NCI-H1105 (cell line): ENCODE data around the gene SORL1.

ENCODE experiments used
- DNase-seq: peaks from one replicate; lab custom pipeline; 2025; lab: John Stamatoyannopoulos, UW

SORL1 gene

DNA sequence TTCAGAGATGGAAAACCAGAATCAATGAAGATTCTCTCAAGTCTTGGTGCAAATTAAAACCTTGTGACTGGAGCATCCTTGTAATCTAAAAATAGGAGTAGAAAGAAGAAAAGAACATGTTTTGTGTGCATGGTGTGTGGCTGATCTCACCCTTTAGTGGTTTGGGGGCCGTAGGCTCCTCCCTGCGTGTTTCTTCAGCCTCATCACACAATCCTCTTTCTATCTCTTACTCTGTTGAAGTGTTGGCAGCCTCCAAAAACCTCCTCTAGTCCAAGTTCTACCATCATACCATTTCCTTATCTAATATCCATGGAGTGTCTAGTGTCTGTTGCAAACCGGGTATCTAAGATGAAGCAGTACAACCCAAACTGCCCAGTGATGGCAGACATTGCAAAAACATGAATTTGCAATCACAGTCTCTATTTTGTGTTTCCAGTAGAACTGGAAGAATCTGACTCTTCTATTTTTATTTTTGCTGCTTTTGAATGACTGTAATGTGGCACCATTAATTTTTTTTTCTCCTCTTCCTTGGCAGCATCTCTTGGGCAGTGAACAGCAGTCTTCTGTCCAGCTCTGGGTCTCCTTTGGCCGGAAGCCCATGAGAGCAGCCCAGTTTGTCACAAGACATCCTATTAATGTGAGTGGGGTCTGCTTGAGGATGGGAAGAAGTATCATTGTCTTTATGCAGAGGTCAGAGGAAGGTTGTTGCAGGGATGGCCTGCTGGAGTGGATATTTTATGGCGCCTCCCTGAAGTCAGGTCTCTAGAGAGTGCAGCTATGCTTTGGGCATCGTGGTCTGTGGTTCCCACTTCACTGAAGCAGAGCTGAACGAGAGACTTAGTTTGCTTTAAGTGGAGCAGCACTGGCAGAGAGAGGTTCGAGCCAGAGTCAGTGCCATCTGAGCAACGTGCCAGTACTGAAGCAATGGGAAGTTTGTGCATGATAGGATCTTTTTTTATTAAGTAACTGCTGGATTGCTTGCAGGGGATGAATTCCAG lies 60.7 kb downstream of the SORL1 start:
- no peak for DNase-seq

DNA sequence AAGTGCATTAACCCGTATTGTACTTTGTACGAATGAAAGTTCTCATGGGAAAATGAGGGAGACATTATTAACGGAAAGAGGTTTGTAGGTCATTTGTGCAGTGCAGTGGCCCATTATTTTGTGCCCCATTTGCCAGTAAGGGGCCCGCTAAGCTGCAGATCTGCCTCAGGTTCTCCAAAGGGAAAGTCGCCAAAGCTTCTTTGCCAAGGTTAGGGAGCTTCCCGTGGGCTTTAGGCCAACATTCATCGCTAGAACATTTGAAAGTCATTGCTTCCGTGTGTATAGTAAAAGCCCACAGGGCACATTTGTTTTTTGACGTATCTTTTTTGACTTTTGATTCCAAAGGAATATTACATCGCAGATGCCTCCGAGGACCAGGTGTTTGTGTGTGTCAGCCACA lies 61.7 kb downstream of the SORL1 start:
- no peak for DNase-seq

DNA sequence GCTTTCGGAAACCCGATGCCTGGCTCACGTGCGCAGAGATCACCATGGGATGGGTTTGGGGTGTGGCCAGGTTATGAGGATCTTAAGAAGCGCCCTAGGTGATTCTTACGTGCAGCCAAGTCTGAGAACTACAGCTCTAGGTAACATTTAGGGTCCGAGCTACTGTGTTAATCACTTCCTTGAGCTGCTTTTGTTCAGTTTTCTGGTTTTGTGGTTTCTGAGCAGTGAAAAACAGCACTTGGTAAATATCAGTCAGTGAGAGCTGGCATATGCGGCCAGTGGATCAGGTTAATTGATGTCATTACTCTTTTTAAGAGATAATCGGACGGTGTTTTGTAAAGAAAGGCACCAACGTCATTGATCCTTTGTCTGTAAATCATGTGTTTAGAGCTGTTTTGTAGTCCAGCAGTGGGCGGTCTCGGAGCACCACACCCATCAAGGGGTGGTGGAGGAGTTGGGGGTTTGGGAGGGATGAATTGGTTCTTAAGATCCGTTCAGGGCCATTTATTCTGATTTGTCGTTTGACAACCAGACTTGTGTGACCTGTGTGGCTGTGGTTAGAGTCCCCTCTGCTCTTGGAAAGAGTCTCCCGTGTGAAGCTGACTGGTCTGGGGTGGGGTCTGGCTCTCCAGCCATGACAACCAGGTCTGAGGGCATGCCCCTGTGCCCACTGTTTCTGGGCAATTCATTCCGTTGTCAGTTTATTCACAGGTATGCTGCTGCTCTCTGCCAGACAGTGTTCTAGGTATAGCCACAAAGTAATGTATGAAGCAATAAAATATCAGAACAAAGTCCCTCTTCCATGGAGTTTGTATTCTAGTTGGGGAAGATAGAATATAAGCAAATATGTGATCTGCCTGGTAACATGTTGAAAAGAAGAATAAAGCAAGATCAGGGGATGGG lies 62.6 kb downstream of the SORL1 start:
- no peak for DNase-seq

DNA sequence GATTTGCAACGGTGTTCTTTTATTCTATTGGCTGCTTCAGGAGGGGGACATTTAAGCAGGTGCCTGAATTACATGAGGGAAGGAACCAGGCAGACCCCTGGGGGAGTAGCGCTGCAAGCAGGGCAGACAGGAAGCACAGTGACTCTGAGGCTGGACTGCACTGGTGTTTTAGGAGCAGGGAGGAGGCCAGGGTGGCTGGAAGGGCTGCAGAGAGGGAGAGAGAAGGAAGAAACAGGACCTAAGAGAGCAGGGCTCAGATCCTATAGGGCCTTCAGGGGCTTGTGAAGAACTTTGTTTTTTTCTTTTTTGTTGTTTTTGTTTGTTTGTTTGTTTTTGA lies 63.2 kb downstream of the SORL1 start:
- no peak for DNase-seq

DNA sequence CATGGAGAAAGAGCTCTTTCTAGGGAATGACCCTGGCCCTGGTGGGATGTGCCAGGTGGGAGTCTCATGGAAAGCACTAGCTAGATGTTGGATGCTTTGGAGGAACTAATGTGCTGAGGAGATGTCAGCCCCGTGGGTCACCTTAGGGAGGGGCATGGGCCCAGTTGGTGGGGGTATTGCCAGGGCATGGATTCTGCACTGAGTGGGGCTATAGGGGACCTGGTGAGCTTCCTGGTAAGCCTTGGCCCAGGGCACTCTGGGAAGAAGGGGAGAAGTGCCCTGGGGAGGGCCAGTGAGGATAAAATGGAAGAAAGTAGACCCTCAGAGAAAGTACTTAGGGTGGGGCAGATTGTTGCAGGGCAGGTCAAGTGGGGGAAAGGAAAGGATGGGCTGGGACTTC lies 65.9 kb downstream of the SORL1 start:
- DNase-seq, result no peak

DNA sequence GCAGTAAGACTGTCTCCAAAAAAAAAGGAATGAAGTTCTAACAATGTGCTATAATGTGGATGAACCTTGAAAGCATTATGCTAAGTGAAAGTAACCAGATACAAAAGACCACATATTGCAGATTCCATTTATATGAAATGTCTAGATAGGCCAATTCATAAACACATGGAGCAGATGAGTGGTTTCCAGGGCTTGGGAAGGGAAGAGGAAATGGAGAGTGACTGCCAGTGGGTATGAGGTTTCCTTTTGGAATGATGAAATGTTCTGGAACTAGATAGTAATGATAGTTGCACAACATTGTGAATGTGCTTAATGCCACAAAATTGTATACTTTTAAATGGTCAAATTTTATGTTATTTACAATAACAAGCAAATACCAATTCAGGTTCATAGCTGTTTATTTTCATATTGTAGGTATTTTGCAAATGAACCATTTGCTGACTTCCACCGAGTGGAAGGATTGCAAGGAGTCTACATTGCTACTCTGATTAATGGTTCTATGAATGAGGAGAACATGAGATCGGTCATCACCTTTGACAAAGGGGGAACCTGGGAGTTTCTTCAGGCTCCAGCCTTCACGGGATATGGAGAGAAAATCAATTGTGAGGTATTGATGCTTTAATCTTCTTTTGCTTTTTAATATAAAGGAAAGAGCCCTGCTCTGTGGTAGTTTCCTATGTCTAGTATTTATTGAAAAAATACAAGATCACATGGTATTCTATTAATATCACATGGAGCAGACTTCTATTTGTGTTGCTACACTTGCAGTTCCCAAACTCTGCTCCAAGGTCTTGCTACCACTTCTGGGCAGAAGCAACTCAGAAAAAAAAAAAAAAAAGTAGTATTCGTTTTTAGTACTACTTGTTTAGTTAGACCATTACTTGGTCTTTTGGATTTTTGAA lies 68.4 kb downstream of the SORL1 start:
- no peak for DNase-seq

DNA sequence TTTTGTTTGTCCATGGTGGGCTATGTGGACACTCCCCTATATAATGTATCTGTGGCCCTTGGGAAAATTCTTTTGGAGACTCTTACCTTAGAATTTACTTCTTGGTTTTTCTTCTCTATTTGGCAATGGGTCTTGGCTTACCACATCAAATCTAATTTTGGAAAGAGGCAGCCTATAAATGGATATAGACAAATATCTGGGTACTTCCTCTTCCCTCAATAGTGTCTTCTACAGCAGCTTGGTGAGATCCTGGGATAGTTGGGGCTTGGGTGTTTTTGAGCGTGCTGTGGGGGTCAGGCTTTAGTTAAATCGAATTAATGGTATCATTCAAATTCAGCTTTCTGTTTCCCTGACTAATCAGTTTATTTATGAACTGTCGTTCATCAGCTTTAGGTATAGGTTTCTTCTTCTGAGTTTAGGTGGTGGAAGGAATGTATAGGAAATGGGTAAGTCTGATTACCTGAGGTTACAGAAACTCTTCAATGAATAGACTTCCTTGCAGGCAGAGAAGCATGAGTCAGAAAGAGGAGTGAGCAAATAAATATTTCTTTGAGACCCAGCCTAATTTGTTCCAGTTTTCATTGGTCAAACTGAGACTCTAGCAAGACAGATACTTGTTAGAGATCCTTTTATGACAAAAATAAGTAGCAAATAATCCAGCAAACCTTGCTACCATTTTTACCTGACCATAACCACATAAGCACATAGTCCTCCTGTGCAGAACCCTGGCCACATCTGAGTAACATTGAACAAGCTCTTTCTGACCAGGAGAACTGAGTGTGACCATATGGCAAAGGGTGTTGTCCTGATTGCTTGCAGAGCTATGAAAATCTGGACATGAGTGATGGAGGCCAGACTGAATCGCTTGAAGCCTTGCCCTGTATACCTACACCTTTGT lies 69.3 kb downstream of the SORL1 start:
- no peak for DNase-seq

DNA sequence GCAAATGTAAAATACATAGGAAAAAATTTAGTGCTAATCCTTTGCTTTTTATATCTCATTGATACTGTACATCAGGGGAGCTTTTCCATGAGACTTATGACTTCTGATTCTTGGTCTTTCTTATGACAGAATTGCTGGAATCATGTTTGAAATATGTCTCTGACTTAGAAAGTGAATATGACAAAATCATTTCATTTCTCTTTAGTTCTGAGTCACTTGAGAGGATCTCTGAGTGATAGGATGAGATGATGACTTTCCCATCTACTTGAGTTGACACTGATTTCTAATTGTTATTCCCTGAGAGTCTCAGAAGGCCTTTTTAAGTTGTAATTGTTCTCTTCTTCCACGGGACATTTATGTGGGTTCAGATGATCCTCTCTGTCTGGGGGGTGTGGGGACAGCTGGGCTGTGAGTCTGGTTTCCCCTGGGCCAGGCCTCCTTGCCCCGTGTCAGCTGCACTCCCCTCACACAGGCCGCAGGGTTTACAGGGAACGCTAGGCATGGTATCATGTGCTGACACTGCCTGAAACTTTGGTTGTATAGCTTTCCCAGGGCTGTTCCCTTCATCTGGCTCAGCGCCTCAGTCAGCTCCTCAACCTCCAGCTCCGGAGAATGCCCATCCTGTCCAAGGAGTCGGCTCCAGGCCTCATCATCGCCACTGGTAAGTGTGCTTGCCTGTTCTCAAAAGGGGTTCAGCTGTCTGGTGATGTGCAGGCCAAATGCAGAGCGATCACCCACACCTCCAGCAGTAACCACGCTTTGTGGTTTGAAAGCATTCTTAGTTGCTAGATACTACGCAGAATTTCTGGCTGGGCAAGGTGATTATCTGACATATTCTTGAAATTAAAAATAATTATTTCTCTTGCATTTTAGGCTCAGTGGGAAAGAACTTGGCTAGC lies 70.2 kb downstream of the SORL1 start:
- no peak for DNase-seq

DNA sequence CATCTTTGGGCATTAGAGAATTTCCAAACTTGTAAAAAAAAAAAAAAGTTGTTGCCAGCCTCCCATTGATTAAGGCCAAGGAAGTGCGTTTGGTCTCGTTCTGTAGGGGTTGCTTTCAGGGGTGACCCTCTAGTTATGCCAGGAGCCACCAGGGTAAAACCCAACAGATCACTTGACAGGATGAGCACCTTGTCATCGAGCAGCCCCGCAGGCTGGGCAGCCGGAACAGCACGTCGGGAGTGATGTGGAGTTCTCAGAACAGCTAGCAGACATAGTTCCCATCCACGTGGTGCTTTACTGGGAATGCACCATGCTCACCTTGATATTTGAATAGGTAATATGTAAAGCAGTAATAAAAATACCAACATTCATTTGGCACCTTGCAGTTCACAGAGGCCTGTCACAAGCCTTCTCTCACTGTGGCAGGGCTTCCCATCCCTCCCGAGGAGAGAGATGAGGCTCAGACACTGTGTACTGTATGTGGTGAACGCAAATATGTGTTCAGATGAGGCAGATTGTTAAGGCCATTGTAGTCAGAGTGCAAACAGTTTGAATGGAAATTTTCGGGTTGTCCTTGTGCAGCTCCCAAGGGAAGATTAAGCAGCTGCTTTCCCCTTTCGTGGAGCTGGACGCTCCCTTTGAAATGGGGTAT lies 71.6 kb downstream of the SORL1 start:
- no peak for DNase-seq

DNA sequence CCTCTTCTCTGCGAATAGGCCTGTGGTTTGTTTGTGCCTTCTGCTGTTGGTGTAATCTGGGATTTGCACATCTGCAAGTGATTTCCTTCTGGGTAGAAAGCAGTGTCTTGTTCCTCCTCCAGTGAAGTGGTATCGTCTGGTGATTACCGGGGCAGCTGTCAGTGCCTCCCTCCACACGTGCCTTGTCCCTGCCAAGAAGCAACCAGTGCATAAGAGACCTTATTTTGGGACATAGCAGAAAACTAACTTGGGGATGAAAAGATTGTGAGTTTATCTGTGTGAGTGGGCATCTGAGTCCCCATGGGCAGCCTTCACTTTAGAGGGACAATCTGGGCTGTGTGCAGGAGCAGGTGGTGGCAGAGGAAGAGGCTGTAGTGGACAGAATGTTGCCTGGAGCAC lies 72.1 kb downstream of the SORL1 start:
- no peak for DNase-seq

DNA sequence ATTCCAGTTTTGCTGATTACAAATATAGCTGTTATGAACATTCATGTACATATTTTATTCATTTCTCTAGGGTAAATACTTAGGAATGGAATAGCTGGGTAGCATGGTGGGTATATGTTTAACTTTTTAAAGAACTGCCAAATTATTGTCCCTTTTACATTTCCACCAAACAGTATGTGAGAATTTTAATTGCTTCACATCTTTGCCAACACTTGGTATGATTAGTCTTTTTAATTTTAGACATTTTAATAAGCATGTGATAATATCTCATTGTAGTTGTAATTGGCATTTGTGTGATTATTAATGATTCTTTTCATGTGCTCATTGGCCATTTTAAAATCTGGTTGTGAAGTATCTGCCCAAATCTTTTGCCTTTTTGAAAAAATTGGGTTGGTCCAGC lies 73.3 kb downstream of the SORL1 start:
- DNase-seq, result no peak

DNA sequence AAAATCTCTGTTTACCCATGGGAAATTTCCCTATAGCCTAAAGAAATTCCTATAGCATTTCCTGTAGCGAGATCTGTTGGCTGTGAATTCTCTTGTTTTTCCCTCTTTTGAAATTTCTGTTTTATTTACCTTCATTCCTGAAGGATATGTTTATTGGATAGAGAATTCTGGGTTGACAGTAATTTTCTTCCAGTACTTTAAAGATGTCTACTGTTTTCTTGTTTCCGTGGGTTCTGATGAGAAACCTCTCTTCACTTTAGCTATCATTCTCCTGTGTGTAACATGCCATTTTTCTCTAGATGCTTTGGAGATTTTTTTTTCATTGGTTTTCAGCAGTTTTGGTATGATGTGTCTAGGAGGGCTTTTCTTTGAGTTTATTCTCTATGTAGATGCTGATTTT lies 78.1 kb downstream of the SORL1 start:
- no peak for DNase-seq

DNA sequence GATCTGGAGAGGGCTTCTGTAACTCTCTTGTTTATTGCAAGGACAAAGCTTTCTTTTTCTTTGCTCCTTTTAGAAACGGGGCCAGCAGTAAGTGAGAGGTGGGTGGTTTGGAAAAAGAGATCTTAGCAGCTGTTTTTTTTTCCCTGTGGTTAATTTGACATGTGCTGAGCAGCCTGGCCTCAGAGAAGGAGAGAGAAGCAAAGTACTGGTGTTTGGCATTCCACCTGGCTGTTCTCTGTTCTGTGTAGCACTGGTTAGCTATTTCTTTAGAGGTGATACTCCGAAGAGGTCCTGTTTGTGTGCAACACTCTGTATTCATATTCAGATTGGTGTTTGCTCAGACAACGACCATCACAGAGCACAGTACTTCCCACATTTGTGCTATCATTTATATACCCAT lies 81.5 kb downstream of the SORL1 start:
- DNase-seq, result no peak

DNA sequence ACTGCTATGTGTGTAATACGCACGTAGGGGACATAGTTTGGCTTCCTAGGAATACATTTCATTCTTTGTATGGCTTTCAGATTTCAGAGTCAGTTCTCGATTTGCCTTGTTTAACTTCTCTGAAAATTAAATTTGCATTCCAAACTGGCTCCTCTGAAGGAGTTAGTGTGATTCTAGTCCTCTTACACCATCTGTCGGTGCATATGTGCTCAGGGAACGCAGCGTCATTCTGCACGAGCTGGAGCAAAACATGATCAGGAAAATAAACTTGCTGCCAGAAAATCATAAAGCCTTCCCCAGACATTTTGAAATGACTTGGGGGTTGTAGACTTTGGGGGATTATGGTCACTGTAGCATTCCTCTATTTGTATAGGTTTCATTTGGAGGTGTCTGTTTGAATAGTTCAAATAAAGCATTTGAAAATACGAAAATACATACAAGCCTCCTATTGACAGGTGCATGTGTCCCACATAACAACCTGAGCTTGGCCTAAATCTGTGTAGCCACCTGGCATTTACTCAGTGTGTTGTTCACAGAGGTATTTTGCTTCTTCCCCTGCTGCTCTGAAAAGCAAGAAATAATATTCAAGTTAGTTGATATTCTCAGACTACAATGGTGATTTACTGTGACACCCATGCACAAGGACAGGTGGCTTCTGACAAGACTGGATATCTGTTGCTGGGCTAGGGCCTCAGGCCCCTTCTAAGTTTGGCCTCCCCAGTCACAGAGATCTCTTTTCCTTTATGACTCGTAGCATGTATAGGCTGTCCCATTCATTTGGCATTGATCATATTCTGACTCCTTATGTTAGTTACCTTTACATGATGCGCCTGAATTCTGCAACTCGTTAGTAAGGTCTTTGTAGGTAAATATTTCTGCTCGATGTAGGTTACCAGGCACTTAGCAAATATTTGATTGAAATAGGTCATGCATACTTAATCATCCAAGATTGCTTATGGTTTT lies 82.3 kb downstream of the SORL1 start:
- no peak for DNase-seq

DNA sequence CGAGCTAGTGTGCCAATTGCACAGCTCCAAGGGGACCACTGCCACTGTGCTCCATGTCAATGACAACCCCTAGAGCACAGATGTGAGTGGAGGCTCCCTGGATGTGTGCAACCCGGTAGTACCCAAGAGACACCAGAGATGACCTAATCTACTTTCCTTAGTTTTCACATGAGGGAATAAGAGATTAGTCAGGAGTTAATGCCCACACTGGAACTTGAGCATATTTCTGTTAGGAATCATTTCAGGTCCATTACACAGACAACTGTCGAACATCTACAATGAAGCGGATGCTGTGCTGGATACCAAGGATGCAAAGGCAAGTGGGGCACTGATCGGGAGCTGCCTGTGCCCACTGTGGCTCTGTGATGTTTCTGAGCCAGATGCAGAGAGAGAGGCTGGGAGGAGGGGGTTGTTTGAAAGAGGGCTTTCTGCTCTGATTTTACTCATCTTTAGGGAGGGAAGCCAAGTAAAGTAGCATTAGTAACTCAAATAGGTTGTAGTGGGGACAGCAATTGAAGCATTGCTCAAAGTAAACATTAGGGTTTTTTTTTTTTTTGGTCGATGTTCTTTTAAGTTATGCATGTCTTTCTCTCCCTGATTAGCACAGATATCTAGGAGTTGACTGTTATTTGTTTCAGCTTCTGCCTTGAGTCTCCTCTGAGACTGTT lies 83.1 kb downstream of the SORL1 start:
- DNase-seq, result no peak

DNA sequence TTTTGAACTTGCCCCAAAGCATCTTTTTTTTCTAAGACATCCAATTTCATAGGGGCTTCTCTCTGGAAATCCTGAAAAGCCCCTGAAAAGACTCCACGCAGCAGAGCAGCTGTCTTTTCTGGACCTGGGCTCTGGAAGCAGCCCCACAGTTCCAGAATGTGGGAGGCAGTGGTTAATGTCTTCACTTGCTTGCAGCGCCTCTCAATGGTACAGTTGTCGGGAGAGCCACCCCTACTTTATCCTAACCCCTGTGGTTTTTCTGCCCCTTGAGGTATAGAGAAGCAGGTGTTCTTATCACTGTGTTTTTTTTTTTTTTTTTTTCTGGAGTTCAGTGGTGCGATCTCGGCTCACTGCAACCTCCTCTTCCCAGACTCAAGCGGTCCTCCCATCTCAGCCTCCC lies 84.0 kb downstream of the SORL1 start:
- no peak for DNase-seq

DNA sequence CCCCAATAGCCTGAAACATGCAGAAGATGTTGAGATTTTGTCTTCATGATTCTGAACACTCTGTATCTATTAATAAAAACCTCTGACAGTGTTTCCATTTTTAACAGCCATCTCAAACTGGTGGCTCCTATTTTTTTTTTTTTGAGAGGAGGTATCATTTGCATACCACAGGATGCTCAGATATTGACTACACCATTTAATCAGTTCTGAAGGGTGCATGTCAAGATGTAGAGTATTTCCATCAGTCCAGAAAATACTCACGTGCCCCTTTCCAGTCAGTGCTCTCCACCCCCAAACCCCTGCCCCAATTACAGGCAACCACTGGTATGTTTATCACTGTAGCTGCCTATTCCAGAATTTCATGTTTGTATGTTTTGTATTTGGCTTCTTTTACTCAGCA lies 85.9 kb downstream of the SORL1 start:
- DNase-seq, result no peak

DNA sequence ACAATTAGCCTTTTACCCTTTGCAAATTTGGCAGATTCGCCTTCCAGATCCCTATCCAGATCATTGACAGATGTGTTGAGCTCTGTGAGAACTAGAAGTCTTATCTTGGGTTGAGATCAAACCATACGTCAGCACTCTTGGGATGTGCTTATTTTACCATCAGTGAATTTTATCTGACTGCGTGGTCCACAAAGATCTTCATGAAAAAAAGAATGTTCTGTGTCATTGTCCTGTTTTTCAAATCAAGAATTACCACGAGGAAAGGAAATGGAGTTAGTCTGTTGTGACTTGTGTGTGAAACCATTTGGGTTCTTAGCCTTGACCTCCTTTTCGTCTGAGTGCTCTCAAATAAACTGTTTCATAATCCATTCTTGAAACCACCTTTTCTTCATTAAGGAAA lies 86.9 kb downstream of the SORL1 start:
- DNase-seq, result no peak
